GM12875 (cell line): Measurements from ENCODE around the gene GPA33.
"Not testable (repeated sequence)": the region's sequence is repeated elsewhere in the genome, so short reads cannot be mapped to it uniquely, and the experiment has no call there.

Experiments
- H3K4me3 ChIP-seq: one replicate; pipeline ENCODE4 v1.5.1; 2011; ENCODE audit warnings: low read depth, low read length, control low read depth
- CTCF ChIP-seq: IDR thresholded peaks from 2 replicates; pipeline ENCODE4 v1.5.1; 2011; ENCODE audit warnings: low read depth, mild to moderate bottlenecking, control low read depth, inconsistent platforms, low read length, moderate library complexity, borderline replicate concordance; ENCODE audit not compliant: insufficient read depth

GPA33 gene

GRCh38 chr1:167051907-167052306 lies 38.3 kb downstream of the GPA33 start:
- H3K4me3 ChIP-seq, result no peak overlapping the region
- no peak for TF ChIP-seq CTCF

DNA sequence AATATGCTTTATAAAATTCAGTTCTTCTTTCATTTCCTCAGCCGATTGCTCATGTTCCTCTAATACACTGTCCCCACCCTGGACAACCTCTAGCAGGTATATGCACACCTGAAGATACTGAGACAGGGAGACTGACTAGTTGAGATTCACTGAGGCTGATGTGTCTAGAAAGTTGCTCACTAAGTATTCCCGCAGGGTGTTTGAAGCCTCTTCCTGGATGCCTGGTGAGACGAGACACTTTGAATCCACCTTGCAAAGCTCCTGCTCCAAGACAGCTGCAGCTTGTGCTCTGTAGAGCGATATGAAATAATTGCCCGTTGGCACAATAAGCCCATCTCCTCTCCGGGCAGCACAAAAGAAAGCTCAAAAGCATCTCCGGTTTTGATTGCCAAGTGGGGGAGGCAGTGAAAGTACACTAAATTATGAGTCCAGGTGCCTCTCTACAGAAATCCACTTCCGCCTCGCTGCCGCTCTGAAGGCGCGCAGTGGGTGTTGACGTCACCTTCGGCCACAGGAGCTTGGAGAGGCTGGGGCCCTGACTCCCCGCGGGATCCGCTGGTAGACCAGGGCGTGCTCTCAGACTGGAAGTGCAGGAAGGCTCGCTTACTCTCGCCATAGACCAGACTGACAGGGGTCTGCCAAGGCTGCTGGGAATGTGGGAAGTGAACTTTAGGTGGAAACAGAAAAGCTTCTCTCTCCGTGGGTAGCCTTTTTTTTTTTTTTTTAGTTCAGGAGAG lies 46.3 kb downstream of the GPA33 start:
- no peak overlapping the region for H3K4me3 ChIP-seq
- no peak for TF ChIP-seq CTCF

DNA sequence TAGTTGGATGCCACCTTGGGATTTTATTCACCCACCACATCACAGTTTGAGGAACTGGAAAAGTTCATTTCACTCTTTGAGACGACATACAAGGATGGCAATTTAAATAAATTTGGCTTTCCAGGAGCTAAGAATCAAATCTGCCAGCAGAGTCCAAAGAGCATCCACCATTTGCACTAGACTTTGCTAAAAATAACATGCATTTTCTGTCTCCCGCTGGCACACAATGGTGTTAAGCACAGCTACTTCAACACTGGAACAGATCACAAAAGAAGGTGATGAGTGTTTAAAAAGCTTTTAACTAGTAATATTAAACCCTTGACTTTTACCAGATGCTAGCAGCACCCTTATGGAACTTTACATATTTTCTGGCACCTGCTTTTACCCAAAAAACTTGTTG lies 56.5 kb downstream of the GPA33 start:
- no peak overlapping the region for H3K4me3 ChIP-seq
- TF ChIP-seq CTCF, result no peak

DNA sequence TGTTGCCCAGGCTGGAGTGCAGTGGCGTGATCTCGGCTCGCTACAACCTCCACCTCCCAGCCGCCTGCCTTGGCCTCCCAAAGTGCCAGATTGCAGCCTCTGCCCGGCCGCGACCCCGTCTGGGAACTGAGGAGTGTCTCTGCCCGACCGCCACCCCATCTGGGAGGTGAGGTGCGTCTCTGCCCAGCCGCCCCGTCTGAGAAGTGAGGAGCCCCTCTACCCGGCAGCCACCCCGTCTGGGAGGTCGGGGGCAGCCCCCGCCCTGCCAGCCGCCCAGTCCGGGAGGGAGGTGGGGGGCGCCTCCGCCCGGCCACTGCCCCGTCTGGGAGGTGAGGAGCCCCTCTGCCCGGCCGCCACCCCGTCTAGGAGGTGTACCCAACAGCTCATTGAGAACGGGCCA lies 60.6 kb downstream of the GPA33 start:
- not testable (repeated sequence) for H3K4me3 ChIP-seq

DNA sequence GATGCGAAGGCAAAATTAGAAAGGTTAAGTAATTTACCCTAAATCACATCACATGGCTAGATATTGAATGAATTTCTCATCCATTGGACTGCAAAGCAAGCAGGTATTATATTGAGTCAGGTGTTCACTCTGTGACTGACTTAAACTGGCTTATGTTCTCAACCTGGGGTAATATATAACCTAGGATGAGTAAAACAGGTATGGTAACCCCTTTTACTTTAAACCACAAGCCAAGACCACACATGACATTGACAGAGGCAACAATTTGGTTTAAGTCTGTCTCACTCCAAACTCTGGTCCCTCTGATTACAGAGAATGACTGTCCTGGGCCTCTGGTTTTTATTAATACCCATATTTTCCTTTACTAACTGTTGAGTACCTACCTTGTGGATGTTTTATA lies 67.8 kb downstream of the GPA33 start:
- TF ChIP-seq CTCF, result no peak

DNA sequence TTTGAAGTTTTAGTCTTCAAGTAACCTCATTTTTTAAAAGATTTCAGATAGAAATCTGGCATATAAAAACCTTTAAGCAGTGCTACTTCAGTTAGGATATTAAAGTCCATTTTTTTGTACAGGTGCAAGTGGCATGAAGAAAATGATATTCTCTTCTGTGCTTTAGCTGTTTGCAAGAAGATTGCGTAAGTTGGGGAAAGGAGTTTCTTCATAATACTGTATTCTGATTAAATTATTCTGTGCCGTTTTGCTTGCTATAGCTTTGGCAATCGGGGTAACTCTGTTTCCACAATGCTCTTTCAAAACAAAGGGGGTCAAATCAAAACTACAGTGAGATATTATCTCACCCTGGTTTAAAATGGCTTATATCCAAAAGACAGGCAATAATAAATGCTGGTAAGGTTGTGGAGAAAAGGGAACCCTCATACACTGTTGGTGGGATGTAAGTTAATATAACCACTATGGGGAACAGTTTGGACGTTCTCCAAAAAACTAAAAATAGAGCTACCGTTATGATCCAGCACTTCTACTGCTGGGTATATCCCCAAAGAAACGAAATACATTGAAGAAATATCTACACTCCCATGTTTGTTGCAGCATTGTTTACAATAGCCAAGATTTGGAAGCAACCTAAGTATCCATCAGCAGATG lies 74.0 kb downstream of the GPA33 start:
- H3K4me3 ChIP-seq, result no peak overlapping the region
- TF ChIP-seq CTCF, result no peak

More for the DNA sequence above, 67.8 kb downstream of the GPA33 start:
- H3K4me3 ChIP-seq, result no peak overlapping the region

DNA sequence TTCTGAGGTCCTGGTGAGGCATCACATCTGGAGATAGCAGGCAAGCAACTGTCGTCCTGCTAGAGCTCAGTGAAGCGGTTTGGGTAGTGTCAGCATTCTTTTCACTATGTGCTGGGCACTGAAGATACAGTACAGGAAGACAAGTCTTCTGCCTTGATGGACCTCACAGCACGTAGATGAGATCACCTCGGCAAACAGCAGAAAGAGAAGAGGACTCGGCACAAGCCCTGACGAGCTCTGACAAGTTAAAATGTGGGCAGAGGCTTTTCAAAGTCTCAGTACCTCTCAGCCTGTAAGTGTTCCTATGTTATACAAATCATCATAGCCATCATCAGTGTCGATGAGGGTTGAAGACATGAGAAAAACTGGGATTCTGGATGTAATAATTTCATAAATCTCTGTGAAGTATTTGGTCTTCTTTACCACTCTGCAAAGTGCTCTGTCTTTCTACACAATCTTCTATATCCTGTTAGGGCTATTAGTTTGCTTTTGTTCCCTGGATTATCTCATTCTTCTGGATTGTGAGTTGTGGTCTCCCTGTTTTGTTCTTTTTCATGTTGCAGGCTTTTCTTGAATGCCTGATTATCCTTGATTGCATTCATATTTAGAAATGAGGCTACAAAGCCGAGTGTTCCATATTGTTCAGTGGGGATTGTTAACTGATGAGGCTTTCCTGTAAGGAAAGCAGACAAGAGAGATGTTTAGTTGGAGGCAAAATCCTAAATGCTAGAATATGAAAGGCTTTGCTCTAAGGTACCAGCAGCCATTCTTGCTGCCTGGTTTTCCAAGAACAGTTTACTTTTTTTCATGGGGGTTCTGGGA lies 76.9 kb downstream of the GPA33 start:
- TF ChIP-seq CTCF, result no peak
- H3K4me3 ChIP-seq, result no peak overlapping the region
